Left kidney (tissue), 2 donors: ENCODE measurements around the gene FUT9. TPM values are rescaled to one million over a fixed set of nuclear protein-coding genes. Genes with fewer than 3 reads are reported as not detected.
"Not testable (repeated sequence)": the region's sequence is repeated elsewhere in the genome, so short reads cannot be mapped to it uniquely, and the experiment has no call there.

Experiments used
- DNase-seq: peaks from one replicate; pipeline ENCODE4 v3.0.0-alpha.2; 2013
- polyA plus RNA-seq: library from polyadenylated mRNA; unstranded; fragments of 120-200 nt; gene quantifications from one replicate; pipeline ENCODE4 v1.2.1, GENCODE V29; 2013; ENCODE audit not compliant: insufficient read length

FUT9 gene
- polyA plus RNA-seq, 1 donor: 7.8 TPM

- no peak for DNase-seq
These were observed 169.0 kb downstream of the FUT9 start for GRCh38 chr6:96184798-96185197.

GRCh38 chr6:96186094-96186493 lies 170.3 kb downstream of the FUT9 start:
- no peak for DNase-seq

GRCh38 chr6:96186516-96187195 lies 170.9 kb downstream of the FUT9 start:
- DNase-seq: no peak

GRCh38 chr6:96194675-96195074 lies 178.9 kb downstream of the FUT9 start:
- DNase-seq: no peak

- DNase-seq: no peak
These were observed 179.5 kb downstream of the FUT9 start for GRCh38 chr6:96195272-96195671.

- no peak for DNase-seq
These were observed 180.9 kb downstream of the FUT9 start for GRCh38 chr6:96196633-96197032.

- DNase-seq: no peak
These were observed 181.5 kb downstream of the FUT9 start for GRCh38 chr6:96197241-96197640.

- DNase-seq: no peak
These were observed 186.8 kb downstream of the FUT9 start for GRCh38 chr6:96202571-96202970.

- no peak for DNase-seq
These were observed 195.6 kb downstream of the FUT9 start for GRCh38 chr6:96211341-96211740.

GRCh38 chr6:96212066-96212465 lies 196.3 kb downstream of the FUT9 start:
- no peak for DNase-seq

- no peak for DNase-seq
These were observed 198.0 kb downstream of the FUT9 start for GRCh38 chr6:96213784-96214183.

- no peak for DNase-seq
These were observed 207.9 kb downstream of the FUT9 start for GRCh38 chr6:96223695-96224094.

- no peak for DNase-seq
These were observed 211.4 kb downstream of the FUT9 start for GRCh38 chr6:96227135-96227534.

- DNase-seq: no peak
These were observed 218.7 kb downstream of the FUT9 start for GRCh38 chr6:96234444-96234843.

- no peak for DNase-seq
These were observed 220.2 kb downstream of the FUT9 start for GRCh38 chr6:96235927-96236326.

GRCh38 chr6:96236471-96236870 lies 220.7 kb downstream of the FUT9 start:
- DNase-seq: no peak

GRCh38 chr6:96237638-96238347 lies 222.0 kb downstream of the FUT9 start:
- no peak for DNase-seq

- DNase-seq: no peak
These were observed 230.8 kb downstream of the FUT9 start for GRCh38 chr6:96246563-96246962.

GRCh38 chr6:96249755-96250154 lies 234.0 kb downstream of the FUT9 start:
- no peak for DNase-seq

- DNase-seq: no peak
These were observed 242.0 kb downstream of the FUT9 start for GRCh38 chr6:96257751-96258150.

GRCh38 chr6:96260787-96261430 lies 245.1 kb downstream of the FUT9 start:
- DNase-seq: not testable (repeated sequence)
